Measurements from ENCODE around the gene PIGX. TPM values are rescaled to one million over a fixed set of nuclear protein-coding genes. Genes with fewer than 3 reads are reported as not detected.

The PIGX gene
- total and polyA plus RNA-seq, 7 donors: 7.5 to 43.4 (median 19.4) TPM

- H3K27ac ChIP-seq: peak overlapping the region; percentile 62
- no peak for TF ChIP-seq CTCF (IDR thresholded peaks at IDR 0.05)
- H3K36me3 ChIP-seq (ENCODE audit: insufficient read depth in 1 of 2, low read depth in 1 of 2): peaks cover 0 to 5% of the 10 kb centered on the region in 2 donors
- no peak overlapping the region for H3K4me3 ChIP-seq
- H3K27me3 ChIP-seq (ENCODE audit: insufficient read depth in 3 of 3, low read length in 2 of 3): no peaks in the 10 kb centered on the region
- DNase-seq: no peak
- H3K9me3 ChIP-seq: no peaks in the 10 kb centered on the region
- ATAC-seq: no peak
- peaks cover 45% of the 10 kb centered on the region for H3K4me1 ChIP-seq
- intact Hi-C loops (cut with DNase I): no loop called here
- 73 to 92% (median 87%) methylated on average over 8 of the region's 8 CpGs for WGBS, 3 donors
Observed at GRCh38 chr3:196777836-196778235, 65.7 kb downstream of the PIGX start.

GRCh38 chr3:196778755-196779154, 66.6 kb downstream of the PIGX start:
- H3K4me1 ChIP-seq: peaks cover 35% of the 10 kb centered on the region
- 47 to 61% (median 49%) methylated on average over 4 of the region's 4 CpGs for WGBS, 3 donors
- H3K9me3 ChIP-seq: no peaks in the 10 kb centered on the region
- ATAC-seq: peak; percentile 53 to 75 (median 58)
- H3K36me3 ChIP-seq (ENCODE audit: insufficient read depth in 1 of 2, low read depth in 1 of 2): peaks cover 4 to 14% of the 10 kb centered on the region in 2 donors
- intact Hi-C loops (cut with DNase I): no loop called here
- H3K27me3 ChIP-seq (ENCODE audit: insufficient read depth in 3 of 3, low read length in 2 of 3): no peaks in the 10 kb centered on the region
- TF ChIP-seq CTCF (IDR thresholded peaks at IDR 0.05): no peak
- H3K4me3 ChIP-seq: no peak overlapping the region
- peak overlapping the region; percentile 62 for H3K27ac ChIP-seq
- DNase-seq: no peak

DNA sequence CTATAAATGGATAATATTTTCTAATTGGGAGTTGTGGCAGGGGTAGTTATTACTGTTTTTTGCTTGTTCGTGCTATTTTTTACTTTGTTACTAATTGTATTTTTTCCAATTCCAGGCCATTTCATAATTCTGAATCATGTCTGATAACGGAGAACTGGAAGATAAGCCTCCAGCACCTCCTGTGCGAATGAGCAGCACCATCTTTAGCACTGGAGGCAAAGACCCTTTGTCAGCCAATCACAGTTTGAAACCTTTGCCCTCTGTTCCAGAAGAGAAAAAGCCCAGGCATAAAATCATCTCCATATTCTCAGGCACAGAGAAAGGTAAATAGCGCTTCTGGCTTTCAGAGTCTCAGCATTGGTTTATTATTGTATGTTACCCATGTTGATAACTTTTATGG, 70.3 kb downstream of the PIGX start:
- peaks cover 19% of the 10 kb centered on the region for H3K4me1 ChIP-seq
- no peak overlapping the region for H3K4me3 ChIP-seq
- no peaks in the 10 kb centered on the region for H3K27me3 ChIP-seq (ENCODE audit: insufficient read depth in 3 of 3, low read length in 2 of 3)
- DNase-seq (no peak), ATAC-seq (no peak)
- WGBS, 3 donors: 93 to 97% (median 96%) methylated on average over 4 of the region's 4 CpGs
- peaks cover 4 to 31% of the 10 kb centered on the region in 2 donors for H3K36me3 ChIP-seq (ENCODE audit: insufficient read depth in 1 of 2, low read depth in 1 of 2)
- H3K9me3 ChIP-seq: no peaks in the 10 kb centered on the region
- TF ChIP-seq CTCF (IDR thresholded peaks at IDR 0.05): no peak
- intact Hi-C loops (cut with DNase I): no loop called here
- no peak overlapping the region for H3K27ac ChIP-seq

Other genes starting within 250 kb of the PIGX start
- gene RNF168, start 208.6 kb upstream of the PIGX start, total RNA-seq: 10 to 100 TPM in 3 of 4 donors, 1 to 10 TPM in 1; 9.9 to 22.1 (median 15.8) TPM
- 10 to 100 TPM in 1 of 3 donors, 1 to 10 TPM in 2; 3.6 to 11.6 (median 9.9) TPM for gene RNF168, start 208.6 kb upstream of the PIGX start, polyA plus RNA-seq
- 10 to 100 TPM in 2 of 4 donors, 1 to 10 TPM in 2; 1.2 to 16.9 (median 8.8) TPM for gene SMCO1, start 197.0 kb upstream of the PIGX start, total RNA-seq
- 10 to 100 TPM in 1 of 3 donors, 1 to 10 TPM in 2; 4.1 to 11.4 (median 5.2) TPM for gene SMCO1, start 197.0 kb upstream of the PIGX start, polyA plus RNA-seq
- gene WDR53, start 143.8 kb upstream of the PIGX start, total RNA-seq: 10 to 100 TPM in 2 of 4 donors, 1 to 10 TPM in 2; 4.4 to 15.9 (median 10.4) TPM
- 10 to 100 TPM in 2 of 3 donors, 1 to 10 TPM in 1; 8.5 to 18.9 (median 10.5) TPM for gene WDR53, start 143.8 kb upstream of the PIGX start, polyA plus RNA-seq
- 10 to 100 TPM; 11.0 to 21.1 (median 14.6) TPM for gene FBXO45, start 143.7 kb upstream of the PIGX start, total RNA-seq
- 10 to 100 TPM in 2 of 3 donors, 1 to 10 TPM in 1; 9.2 to 37.0 (median 20.4) TPM for gene FBXO45, start 143.7 kb upstream of the PIGX start, polyA plus RNA-seq
- gene NRROS, start 72.7 kb upstream of the PIGX start, total RNA-seq: 1 to 10 TPM; 1.9 to 3.0 (median 2.6) TPM
- 1 to 10 TPM in 1 of 3 donors, under 1 TPM in 2; 0.83 to 1.7 (median 0.83) TPM for gene NRROS, start 72.7 kb upstream of the PIGX start, polyA plus RNA-seq
- gene CEP19, start 127 bp upstream of the PIGX start, total RNA-seq: under 1 TPM; 0.30 to 0.97 (median 0.63) TPM
- gene CEP19, start 127 bp upstream of the PIGX start, polyA plus RNA-seq: 1 to 10 TPM in 2 of 3 donors, under 1 TPM in 1; 0.60 to 6.2 (median 1.1) TPM
- 10 to 100 TPM; 44.3 to 79.4 (median 58.3) TPM for gene PAK2, start 27.5 kb downstream of the PIGX start, total RNA-seq
- 10 to 100 TPM; 17.3 to 36.2 (median 29.3) TPM for gene PAK2, start 27.5 kb downstream of the PIGX start, polyA plus RNA-seq
- gene SENP5, start 155.5 kb downstream of the PIGX start, total RNA-seq: 10 to 100 TPM; 15.5 to 30.6 (median 24.9) TPM
- gene SENP5, start 155.5 kb downstream of the PIGX start, polyA plus RNA-seq: 10 to 100 TPM in 1 of 3 donors, 1 to 10 TPM in 2; 8.1 to 37.7 (median 9.3) TPM
- gene NCBP2, start 230.2 kb downstream of the PIGX start, total RNA-seq: 10 to 100 TPM; 37.0 to 53.2 (median 48.7) TPM
- gene NCBP2, start 230.2 kb downstream of the PIGX start, polyA plus RNA-seq: 10 to 100 TPM; 33.1 to 78.5 (median 55.7) TPM

All from psoas muscle (tissue), 8 donors.